ENCODE results near the gene PLAC8L1. TPM values are rescaled to one million over a fixed set of nuclear protein-coding genes. Genes with fewer than 3 reads are reported as not detected.

The PLAC8L1 gene
- total and polyA plus RNA-seq, 2 of the 8 experiments (the other 6 are each of a cell fraction or from before 2014, with no cell fraction given) = 0.42 TPM; not detected in 1

GRCh38 chr5:146041180-146041789, 64.1 kb downstream of the PLAC8L1 start:
- CTCF ChIA-PET (ENCODE audit: partially characterized antibody) = interaction anchor here (0.6 to 6.1 kb wide), 81 partner anchors 9 to 766 kb away, joined by 3 to 77 read pairs (median 5); partner anchors contain the start of genes PRELID2 and SH3RF2
- Histone ChIP-seq H4K8ac (ENCODE audit: extremely low read depth, insufficient read depth, low read length) (no peak overlapping the region; the same call in 1 of the 2 replicates), H2AFZ (ENCODE audit: low read length) (peak overlapping the region; percentile 60; the same call in 1 of the 2 replicates), H2AK5ac (ENCODE audit: low read depth, low read length) (no peak overlapping the region), H4K91ac (replicated peaks; ENCODE audit: insufficient read length, low read length) (no peak overlapping the region), H3K14ac (ENCODE audit: insufficient read length) (no peak overlapping the region), H3K4me1 (replicated peaks in 1 of 4; ENCODE audit: control insufficient read depth in 3 of 4, insufficient read depth in 4 of 4, low read length in 3 of 4) (no peaks in the 10 kb centered on the region), H2BK12ac (ENCODE audit: low read depth, low read length) (peak overlapping the region; percentile 92; the same call in 1 of the 2 replicates), H4K20me1 (replicated peaks in 1 of 2; ENCODE audit: control insufficient read depth in 1 of 2, insufficient read depth in 2 of 2, low read length in 2 of 2) (no peaks in the 10 kb centered on the region), H4K5ac (ENCODE audit: insufficient read length, low read depth, low read length) (no peak overlapping the region), H3K79me2 (ENCODE audit: control insufficient read depth in 1 of 2, insufficient read depth in 2 of 2, low read length in 2 of 2) (no peaks in the 10 kb centered on the region), H3K79me1 (ENCODE audit: low read depth, low read length) (no peaks in the 10 kb centered on the region), H2BK5ac (ENCODE audit: low read depth, low read length) (peak overlapping the region; percentile 52; the same call in 1 of the 2 replicates), H3K27ac (ENCODE audit: low read depth, low read length) (no peak overlapping the region), H3K18ac (ENCODE audit: extremely low read depth, low read length) (no peak overlapping the region), H3K56ac (replicated peaks; ENCODE audit: insufficient read length, low read depth, low read length) (no peak overlapping the region), H2BK120ac (replicated peaks; ENCODE audit: low read depth, low read length) (no peak overlapping the region), H3K4ac (replicated peaks; ENCODE audit: insufficient read length, low read depth, low read length) (no peak overlapping the region), H3K36me3 (ENCODE audit: control insufficient read depth in 2 of 4, insufficient read depth in 4 of 4, low read length in 3 of 4) (no peaks in the 10 kb centered on the region), H3K23ac (ENCODE audit: insufficient read length) (no peak overlapping the region), H3K23me2 (ENCODE audit: low read depth, low read length) (no peaks in the 10 kb centered on the region), H2BK20ac (ENCODE audit: low read length) (no peak overlapping the region), H3K27me3 (replicated peaks in 1 of 4; ENCODE audit: control insufficient read depth in 3 of 4, extremely low read depth in 1 of 4, insufficient read depth in 3 of 4, low read length in 3 of 4) (no peaks in the 10 kb centered on the region), H2BK15ac (ENCODE audit: low read length) (no peak overlapping the region), H3K9ac (replicated peaks in 1 of 4; ENCODE audit: extremely low read depth in 1 of 4, low read depth in 3 of 4, low read length in 3 of 4) (no peak overlapping the region), H3K9me3 (ENCODE audit: insufficient read depth in 2 of 2, low read depth in 1 of 2, low read length in 1 of 2) (no peaks in the 10 kb centered on the region), H3K4me3 (ENCODE audit: extremely low read depth in 1 of 4, insufficient read depth in 2 of 4, low read depth in 3 of 4, low read length in 4 of 4) (no peak overlapping the region), H3K4me2 (ENCODE audit: insufficient read depth in 1 of 2, low read depth in 2 of 2, low read length in 2 of 2) (no peak overlapping the region)
- DNase-seq (ENCODE audit: low read depth in 1 of 2, low spot score in 2 of 2) (no peak), FAIRE-seq (no peak)
- POLR2A ChIA-PET (ENCODE audit: partially characterized antibody) = no interaction called here
- TF ChIP-seq CTCF (IDR thresholded peaks at IDR 0.05; ENCODE audit: control extremely low read depth in 1 of 3, insufficient read depth in 1 of 3, low read depth in 1 of 3, low read length in 3 of 3) (peak in 2 of 3 experiments; percentile 34 to 52; a peak in 2 of 4 replicates), RAD21 (IDR thresholded peaks at IDR 0.05 in 1 of 2, conservative IDR thresholded peaks at IDR 0.05 in 1 of 2; ENCODE audit: low read depth in 2 of 2, low read length in 2 of 2) (peak; percentile 37 to 41), BCL11A (IDR thresholded peaks at IDR 0.05; ENCODE audit: low read depth in 2 of 2, low read length in 2 of 2) (no peak)
- WGBS, 2 experiments (ENCODE audit: extremely low coverage in 1 of 2, insufficient coverage in 1 of 2, insufficient read length in 1 of 2, insufficient replicate concordance in 2 of 2, low coverage in 1 of 2, low lambda C conversion rate in 2 of 2, missing lambda C conversion rate in 1 of 2) = 74% methylated on average over 10 of the region's 10 CpGs; no CpG with 5 or more reads in 1 of the 2 experiments

All from H1 (cell line).